HEK293 (cell line): ENCODE data around the gene BYSL.
A peak's percentile ranks its signal among the peaks of the same experiment; 100 is the strongest.

Source experiments
- HOXC10 ChIP-seq: sonication (generic); formaldehyde crosslinking; IDR thresholded peaks from 2 replicates; pipeline ENCODE4 v1.8.1; 2023; ENCODE audit warnings: mild to moderate bottlenecking, missing genetic modification reagents
- MYNN ChIP-seq: fragments of 450-650 bp; formaldehyde crosslinking; IDR thresholded peaks from 2 replicates; pipeline ENCODE4 v1.5.1; 2016; ENCODE audit warnings: missing biosample characterization, missing genetic modification characterization, borderline replicate concordance
- MZF1 ChIP-seq: fragments of 450-650 bp; formaldehyde crosslinking; IDR thresholded peaks from 2 replicates; pipeline ENCODE4 v1.5.1; 2017; ENCODE audit warnings: missing biosample characterization, missing genetic modification characterization, borderline replicate concordance
- PRDM1 ChIP-seq: fragments of 450-650 bp; formaldehyde crosslinking; IDR thresholded peaks from 2 replicates; pipeline ENCODE4; 2016; ENCODE audit warnings: missing biosample characterization, missing genetic modification characterization
- RBAK ChIP-seq: fragments of 450-650 bp; formaldehyde crosslinking; IDR thresholded peaks from 2 replicates; pipeline ENCODE4 v1.5.1; 2016; ENCODE audit warnings: missing biosample characterization, missing genetic modification characterization
- WT1 ChIP-seq: fragments of 450-650 bp; formaldehyde crosslinking; IDR thresholded peaks from 2 replicates; pipeline ENCODE4 v1.5.1; 2016; ENCODE audit warnings: missing biosample characterization, missing genetic modification characterization
- YY2 ChIP-seq: fragments of 450-650 bp; formaldehyde crosslinking; IDR thresholded peaks from 2 replicates; pipeline ENCODE4 v1.5.1; 2016; ENCODE audit warnings: missing biosample characterization, missing genetic modification characterization
- ZBTB1 ChIP-seq: fragments of 450-650 bp; formaldehyde crosslinking; IDR thresholded peaks from 2 replicates; pipeline ENCODE4 v1.5.1; 2016; ENCODE audit warnings: missing biosample characterization, missing genetic modification characterization
- ZBTB20 ChIP-seq: fragments of 450-650 bp; formaldehyde crosslinking; IDR thresholded peaks from 2 replicates; pipeline ENCODE4 v1.5.1; 2016; ENCODE audit warnings: missing biosample characterization, missing genetic modification characterization
- ZFP69B ChIP-seq: fragments of 450-650 bp; formaldehyde crosslinking; IDR thresholded peaks from 2 replicates; pipeline ENCODE4 v1.5.1; 2016; ENCODE audit warnings: missing biosample characterization, missing genetic modification characterization
- ZIC2 ChIP-seq: fragments of 450-650 bp; formaldehyde crosslinking; IDR thresholded peaks from 2 replicates; pipeline ENCODE4 v1.5.1; 2016; ENCODE audit warnings: missing biosample characterization, missing genetic modification characterization
- ZNF223 ChIP-seq: fragments of 450-650 bp; formaldehyde crosslinking; IDR thresholded peaks from 2 replicates; pipeline ENCODE4 v1.5.1; 2016; ENCODE audit warnings: missing biosample characterization, missing genetic modification characterization
- ZNF23 ChIP-seq: fragments of 450-650 bp; formaldehyde crosslinking; IDR thresholded peaks from 2 replicates; pipeline ENCODE4 v1.5.1; 2016; ENCODE audit warnings: missing biosample characterization, missing genetic modification characterization, borderline replicate concordance
- ZNF266 ChIP-seq: fragments of 450-650 bp; formaldehyde crosslinking; IDR thresholded peaks from 2 replicates; pipeline ENCODE4 v1.5.1; 2016; ENCODE audit warnings: missing biosample characterization, missing genetic modification characterization, low read depth
- ZNF501 ChIP-seq: fragments of 450-650 bp; formaldehyde crosslinking; IDR thresholded peaks from 2 replicates; pipeline ENCODE4 v1.5.1; 2016; ENCODE audit warnings: missing biosample characterization, missing genetic modification characterization
- ZNF555 ChIP-seq: fragments of 450-650 bp; formaldehyde crosslinking; conservative IDR thresholded peaks from 2 replicates; pipeline ENCODE4 v1.5.1; 2017; ENCODE audit warnings: missing biosample characterization, mild to moderate bottlenecking, missing genetic modification characterization, inconsistent platforms
- ZNF558 ChIP-seq: fragments of 450-650 bp; formaldehyde crosslinking; IDR thresholded peaks from 2 replicates; pipeline ENCODE4 v1.5.1; 2016; ENCODE audit warnings: missing biosample characterization, missing genetic modification characterization
- ZNF585B ChIP-seq: fragments of 450-650 bp; formaldehyde crosslinking; IDR thresholded peaks from 2 replicates; pipeline ENCODE4 v1.5.1; 2016; ENCODE audit warnings: missing biosample characterization, missing genetic modification characterization
- ZNF600 ChIP-seq: fragments of 450-650 bp; formaldehyde crosslinking; IDR thresholded peaks from 2 replicates; pipeline ENCODE4 v1.5.1; 2016; ENCODE audit warnings: missing biosample characterization, missing genetic modification characterization
- ZNF621 ChIP-seq: fragments of 450-650 bp; formaldehyde crosslinking; IDR thresholded peaks from 2 replicates; pipeline ENCODE4 v1.5.1; 2017; ENCODE audit warnings: missing biosample characterization, missing genetic modification characterization
- ZSCAN23 ChIP-seq: fragments of 450-650 bp; formaldehyde crosslinking; IDR thresholded peaks from 2 replicates; pipeline ENCODE4 v1.5.1; 2016; ENCODE audit warnings: missing biosample characterization, missing genetic modification characterization
- TF ChIP-seq, protein P1 (sequence below): fragments of 450-650 bp; formaldehyde crosslinking; IDR thresholded peaks from 2 replicates; pipeline ENCODE4 v1.5.1; 2016; ENCODE audit warnings: missing biosample characterization, missing genetic modification characterization, borderline replicate concordance
- TF ChIP-seq, protein P2 (sequence below): fragments of 450-650 bp; formaldehyde crosslinking; conservative IDR thresholded peaks from 2 replicates; pipeline ENCODE4 v1.5.1; 2016; ENCODE audit warnings: low read depth, missing biosample characterization, missing genetic modification characterization
- TF ChIP-seq, protein P3 (sequence below): fragments of 450-650 bp; formaldehyde crosslinking; IDR thresholded peaks from 2 replicates; pipeline ENCODE4 v1.5.1; 2016; ENCODE audit warnings: missing biosample characterization, missing genetic modification characterization
- TF ChIP-seq, protein P4 (sequence below): fragments of 450-650 bp; formaldehyde crosslinking; IDR thresholded peaks from 2 replicates; pipeline ENCODE4 v1.5.1; 2016; ENCODE audit warnings: missing biosample characterization, missing genetic modification characterization

The BYSL gene

DNA sequence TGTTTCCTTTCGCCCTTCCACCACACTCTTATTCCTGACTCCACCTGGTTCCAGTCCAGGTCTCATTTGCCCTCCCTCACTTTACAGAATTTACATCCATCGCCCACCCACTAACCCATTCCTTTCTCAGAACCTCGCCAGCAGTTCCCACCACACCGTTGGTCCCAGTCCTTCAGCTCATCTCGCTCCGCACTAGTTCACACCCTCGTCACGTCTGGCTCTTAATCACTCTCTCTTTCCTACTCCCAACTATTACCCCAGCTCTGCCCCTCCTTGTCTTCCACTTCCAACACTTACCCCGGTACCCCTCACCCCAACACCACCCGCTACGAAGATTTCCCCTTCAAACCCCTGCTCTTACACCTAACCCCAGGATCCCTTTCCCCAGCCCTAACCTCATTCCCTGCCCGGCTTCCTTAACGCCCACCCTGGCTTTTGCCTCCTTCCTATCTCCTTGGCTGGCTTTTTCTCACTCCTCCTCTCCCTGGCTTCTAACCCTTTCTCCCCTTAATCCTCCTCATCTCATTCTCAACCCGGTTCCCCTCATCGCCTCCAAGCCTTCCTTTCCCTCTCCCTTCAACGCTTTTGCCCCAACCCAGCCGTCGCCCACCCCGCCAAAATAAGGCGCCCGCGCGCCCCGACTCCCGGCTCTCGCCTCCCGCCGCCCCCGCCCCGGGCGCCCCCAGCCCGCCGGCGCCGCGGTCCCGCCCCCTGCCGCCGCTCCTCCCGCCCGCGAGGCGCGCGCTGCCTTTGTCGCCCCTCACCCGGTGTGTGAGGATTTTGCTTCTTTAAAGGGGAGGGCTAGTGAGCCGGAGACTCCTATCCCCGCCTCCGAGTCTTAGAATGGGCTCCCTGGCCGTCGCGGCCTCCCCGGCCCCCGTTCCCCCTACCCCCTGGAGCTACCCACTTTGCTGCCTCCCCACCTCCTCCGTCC lies 26.7 kb upstream of the BYSL start (continued):
- TF ChIP-seq ZNF585B (tag by site-specific recombination) (no peak), ZBTB20 (tag by site-specific recombination) (peak; percentile 86), PRDM1 (peak; percentile 90), MZF1 (no peak), ZBTB1 (no peak), ZNF266 (tag by site-specific recombination) (0 out of 2 replicates have a peak, but pooled peaks have one; percentile 7), HOXC10 (CRISPR knock-in tag) (0 out of 2 replicates have a peak, but pooled peaks have one; percentile 30), RBAK (tag by site-specific recombination) (no peak), ZNF223 (tag by site-specific recombination) (0 out of 2 replicates have a peak, but pooled peaks have one; percentile 43), WT1 (peak; percentile 27; the same call in 1 of the 2 replicates), ZFP69B (0 out of 2 replicates have a peak, but pooled peaks have one; percentile 18), ZSCAN23 (peak; percentile 66; the same call in 1 of the 2 replicates), ZNF23 (no peak), ZNF600 (tag by site-specific recombination) (peak; percentile 97), MYNN (tag by site-specific recombination) (0 out of 2 replicates have a peak, but pooled peaks have one; percentile 11), ZNF558 (tag by site-specific recombination) (no peak), ZNF501 (no peak), ZIC2 (no peak), ZNF621 (tag by site-specific recombination) (no peak), ZNF555 (tag by site-specific recombination) (no peak), YY2 (tag by site-specific recombination) (no peak)
- TF ChIP-seq, protein P1, sequence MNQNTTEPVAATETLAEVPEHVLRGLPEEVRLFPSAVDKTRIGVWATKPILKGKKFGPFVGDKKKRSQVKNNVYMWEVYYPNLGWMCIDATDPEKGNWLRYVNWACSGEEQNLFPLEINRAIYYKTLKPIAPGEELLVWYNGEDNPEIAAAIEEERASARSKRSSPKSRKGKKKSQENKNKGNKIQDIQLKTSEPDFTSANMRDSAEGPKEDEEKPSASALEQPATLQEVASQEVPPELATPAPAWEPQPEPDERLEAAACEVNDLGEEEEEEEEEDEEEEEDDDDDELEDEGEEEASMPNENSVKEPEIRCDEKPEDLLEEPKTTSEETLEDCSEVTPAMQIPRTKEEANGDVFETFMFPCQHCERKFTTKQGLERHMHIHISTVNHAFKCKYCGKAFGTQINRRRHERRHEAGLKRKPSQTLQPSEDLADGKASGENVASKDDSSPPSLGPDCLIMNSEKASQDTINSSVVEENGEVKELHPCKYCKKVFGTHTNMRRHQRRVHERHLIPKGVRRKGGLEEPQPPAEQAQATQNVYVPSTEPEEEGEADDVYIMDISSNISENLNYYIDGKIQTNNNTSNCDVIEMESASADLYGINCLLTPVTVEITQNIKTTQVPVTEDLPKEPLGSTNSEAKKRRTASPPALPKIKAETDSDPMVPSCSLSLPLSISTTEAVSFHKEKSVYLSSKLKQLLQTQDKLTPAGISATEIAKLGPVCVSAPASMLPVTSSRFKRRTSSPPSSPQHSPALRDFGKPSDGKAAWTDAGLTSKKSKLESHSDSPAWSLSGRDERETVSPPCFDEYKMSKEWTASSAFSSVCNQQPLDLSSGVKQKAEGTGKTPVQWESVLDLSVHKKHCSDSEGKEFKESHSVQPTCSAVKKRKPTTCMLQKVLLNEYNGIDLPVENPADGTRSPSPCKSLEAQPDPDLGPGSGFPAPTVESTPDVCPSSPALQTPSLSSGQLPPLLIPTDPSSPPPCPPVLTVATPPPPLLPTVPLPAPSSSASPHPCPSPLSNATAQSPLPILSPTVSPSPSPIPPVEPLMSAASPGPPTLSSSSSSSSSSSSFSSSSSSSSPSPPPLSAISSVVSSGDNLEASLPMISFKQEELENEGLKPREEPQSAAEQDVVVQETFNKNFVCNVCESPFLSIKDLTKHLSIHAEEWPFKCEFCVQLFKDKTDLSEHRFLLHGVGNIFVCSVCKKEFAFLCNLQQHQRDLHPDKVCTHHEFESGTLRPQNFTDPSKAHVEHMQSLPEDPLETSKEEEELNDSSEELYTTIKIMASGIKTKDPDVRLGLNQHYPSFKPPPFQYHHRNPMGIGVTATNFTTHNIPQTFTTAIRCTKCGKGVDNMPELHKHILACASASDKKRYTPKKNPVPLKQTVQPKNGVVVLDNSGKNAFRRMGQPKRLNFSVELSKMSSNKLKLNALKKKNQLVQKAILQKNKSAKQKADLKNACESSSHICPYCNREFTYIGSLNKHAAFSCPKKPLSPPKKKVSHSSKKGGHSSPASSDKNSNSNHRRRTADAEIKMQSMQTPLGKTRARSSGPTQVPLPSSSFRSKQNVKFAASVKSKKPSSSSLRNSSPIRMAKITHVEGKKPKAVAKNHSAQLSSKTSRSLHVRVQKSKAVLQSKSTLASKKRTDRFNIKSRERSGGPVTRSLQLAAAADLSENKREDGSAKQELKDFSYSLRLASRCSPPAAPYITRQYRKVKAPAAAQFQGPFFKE: no peak
- TF ChIP-seq, protein P2, sequence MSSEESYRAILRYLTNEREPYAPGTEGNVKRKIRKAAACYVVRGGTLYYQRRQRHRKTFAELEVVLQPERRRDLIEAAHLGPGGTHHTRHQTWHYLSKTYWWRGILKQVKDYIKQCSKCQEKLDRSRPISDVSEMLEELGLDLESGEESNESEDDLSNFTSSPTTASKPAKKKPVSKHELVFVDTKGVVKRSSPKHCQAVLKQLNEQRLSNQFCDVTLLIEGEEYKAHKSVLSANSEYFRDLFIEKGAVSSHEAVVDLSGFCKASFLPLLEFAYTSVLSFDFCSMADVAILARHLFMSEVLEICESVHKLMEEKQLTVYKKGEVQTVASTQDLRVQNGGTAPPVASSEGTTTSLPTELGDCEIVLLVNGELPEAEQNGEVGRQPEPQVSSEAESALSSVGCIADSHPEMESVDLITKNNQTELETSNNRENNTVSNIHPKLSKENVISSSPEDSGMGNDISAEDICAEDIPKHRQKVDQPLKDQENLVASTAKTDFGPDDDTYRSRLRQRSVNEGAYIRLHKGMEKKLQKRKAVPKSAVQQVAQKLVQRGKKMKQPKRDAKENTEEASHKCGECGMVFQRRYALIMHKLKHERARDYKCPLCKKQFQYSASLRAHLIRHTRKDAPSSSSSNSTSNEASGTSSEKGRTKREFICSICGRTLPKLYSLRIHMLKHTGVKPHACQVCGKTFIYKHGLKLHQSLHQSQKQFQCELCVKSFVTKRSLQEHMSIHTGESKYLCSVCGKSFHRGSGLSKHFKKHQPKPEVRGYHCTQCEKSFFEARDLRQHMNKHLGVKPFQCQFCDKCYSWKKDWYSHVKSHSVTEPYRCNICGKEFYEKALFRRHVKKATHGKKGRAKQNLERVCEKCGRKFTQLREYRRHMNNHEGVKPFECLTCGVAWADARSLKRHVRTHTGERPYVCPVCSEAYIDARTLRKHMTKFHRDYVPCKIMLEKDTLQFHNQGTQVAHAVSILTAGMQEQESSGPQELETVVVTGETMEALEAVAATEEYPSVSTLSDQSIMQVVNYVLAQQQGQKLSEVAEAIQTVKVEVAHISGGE (tag by site-specific recombination): no peak
- TF ChIP-seq, protein P3, sequence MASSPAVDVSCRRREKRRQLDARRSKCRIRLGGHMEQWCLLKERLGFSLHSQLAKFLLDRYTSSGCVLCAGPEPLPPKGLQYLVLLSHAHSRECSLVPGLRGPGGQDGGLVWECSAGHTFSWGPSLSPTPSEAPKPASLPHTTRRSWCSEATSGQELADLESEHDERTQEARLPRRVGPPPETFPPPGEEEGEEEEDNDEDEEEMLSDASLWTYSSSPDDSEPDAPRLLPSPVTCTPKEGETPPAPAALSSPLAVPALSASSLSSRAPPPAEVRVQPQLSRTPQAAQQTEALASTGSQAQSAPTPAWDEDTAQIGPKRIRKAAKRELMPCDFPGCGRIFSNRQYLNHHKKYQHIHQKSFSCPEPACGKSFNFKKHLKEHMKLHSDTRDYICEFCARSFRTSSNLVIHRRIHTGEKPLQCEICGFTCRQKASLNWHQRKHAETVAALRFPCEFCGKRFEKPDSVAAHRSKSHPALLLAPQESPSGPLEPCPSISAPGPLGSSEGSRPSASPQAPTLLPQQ (tag by site-specific recombination): 0 out of 2 replicates have a peak, but pooled peaks have one; percentile 25
- TF ChIP-seq, protein P4, sequence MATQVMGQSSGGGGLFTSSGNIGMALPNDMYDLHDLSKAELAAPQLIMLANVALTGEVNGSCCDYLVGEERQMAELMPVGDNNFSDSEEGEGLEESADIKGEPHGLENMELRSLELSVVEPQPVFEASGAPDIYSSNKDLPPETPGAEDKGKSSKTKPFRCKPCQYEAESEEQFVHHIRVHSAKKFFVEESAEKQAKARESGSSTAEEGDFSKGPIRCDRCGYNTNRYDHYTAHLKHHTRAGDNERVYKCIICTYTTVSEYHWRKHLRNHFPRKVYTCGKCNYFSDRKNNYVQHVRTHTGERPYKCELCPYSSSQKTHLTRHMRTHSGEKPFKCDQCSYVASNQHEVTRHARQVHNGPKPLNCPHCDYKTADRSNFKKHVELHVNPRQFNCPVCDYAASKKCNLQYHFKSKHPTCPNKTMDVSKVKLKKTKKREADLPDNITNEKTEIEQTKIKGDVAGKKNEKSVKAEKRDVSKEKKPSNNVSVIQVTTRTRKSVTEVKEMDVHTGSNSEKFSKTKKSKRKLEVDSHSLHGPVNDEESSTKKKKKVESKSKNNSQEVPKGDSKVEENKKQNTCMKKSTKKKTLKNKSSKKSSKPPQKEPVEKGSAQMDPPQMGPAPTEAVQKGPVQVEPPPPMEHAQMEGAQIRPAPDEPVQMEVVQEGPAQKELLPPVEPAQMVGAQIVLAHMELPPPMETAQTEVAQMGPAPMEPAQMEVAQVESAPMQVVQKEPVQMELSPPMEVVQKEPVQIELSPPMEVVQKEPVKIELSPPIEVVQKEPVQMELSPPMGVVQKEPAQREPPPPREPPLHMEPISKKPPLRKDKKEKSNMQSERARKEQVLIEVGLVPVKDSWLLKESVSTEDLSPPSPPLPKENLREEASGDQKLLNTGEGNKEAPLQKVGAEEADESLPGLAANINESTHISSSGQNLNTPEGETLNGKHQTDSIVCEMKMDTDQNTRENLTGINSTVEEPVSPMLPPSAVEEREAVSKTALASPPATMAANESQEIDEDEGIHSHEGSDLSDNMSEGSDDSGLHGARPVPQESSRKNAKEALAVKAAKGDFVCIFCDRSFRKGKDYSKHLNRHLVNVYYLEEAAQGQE (tag by site-specific recombination): peak; percentile 42; the same call in 1 of the 2 replicates
